Neural cell (in vitro differentiated cells): ENCODE data around the gene CAMK2B. TPM values are rescaled to one million over a fixed set of nuclear protein-coding genes. Genes with fewer than 3 reads are reported as not detected.

ENCODE experiments used
- H2AFZ ChIP-seq: fragments of 200-600, 300-800 bp; sonication (generic), shearing (Covaris generic); 2 replicates; pipeline ENCODE4 v1.6.0; 2014; ENCODE audit warnings: low read depth, mild to moderate bottlenecking, antibody characterized with exemption, low read length, moderate library complexity
- H3F3A ChIP-seq: fragments of 200-600 bp; shearing (Covaris generic); 2 replicates; pipeline ENCODE4 v1.6.1; 2016; ENCODE audit warnings: mild to moderate bottlenecking, moderate library complexity, mixed read lengths, antibody characterized with exemption, low read length; ENCODE audit not compliant: insufficient read depth, poor library complexity, severe bottlenecking
- H3K27ac ChIP-seq: fragments of 200-600, 300-800 bp; sonication (generic), shearing (Covaris generic); 2 replicates; pipeline ENCODE4 v1.5.1; 2014; ENCODE audit warnings: mild to moderate bottlenecking, low read length, moderate library complexity
- H3K27me3 ChIP-seq: fragments of 300-800, 200-600 bp; sonication (generic), shearing (Covaris generic); 2 replicates; pipeline ENCODE4 v1.6.0; 2014; ENCODE audit warnings: mild to moderate bottlenecking, low read depth, low read length, moderate library complexity; ENCODE audit not compliant: insufficient read depth
- H3K36me3 ChIP-seq: fragments of 300-800, 200-600 bp; sonication (generic), shearing (Covaris generic); 2 replicates; pipeline ENCODE4 v1.5.1; 2014; ENCODE audit warnings: mild to moderate bottlenecking, antibody characterized with exemption, low read length, moderate library complexity; ENCODE audit not compliant: insufficient read depth
- H3K4me2 ChIP-seq: fragments of 300-800, 200-600 bp; sonication (generic), shearing (Covaris generic); 2 replicates; pipeline ENCODE4 v1.6.0; 2014; ENCODE audit warnings: mild to moderate bottlenecking, low read length
- H3K4me3 ChIP-seq: fragments of 300-800, 200-600 bp; sonication (generic), shearing (Covaris generic); 2 replicates; pipeline ENCODE4 v1.5.1; 2014; ENCODE audit warnings: mild to moderate bottlenecking, low read length, moderate library complexity
- H3K79me2 ChIP-seq: fragments of 200-600 bp; shearing (Covaris generic); replicated peaks from 2 replicates; pipeline ENCODE4 v1.6.0; 2014; ENCODE audit warnings: mild to moderate bottlenecking, low read length, moderate library complexity; ENCODE audit not compliant: insufficient read depth
- H3K9ac ChIP-seq: fragments of 300-800, 200-600 bp; sonication (generic), shearing (Covaris generic); 2 replicates; pipeline ENCODE4 v1.6.1; 2016; ENCODE audit warnings: mild to moderate bottlenecking, low read length, mixed read lengths
- H3K9me2 ChIP-seq: fragments of 200-600 bp; shearing (Covaris generic); 2 replicates; pipeline ENCODE4 v1.6.1; 2016; ENCODE audit warnings: mild to moderate bottlenecking, low read length, mixed read lengths; ENCODE audit not compliant: insufficient read depth
- H3K9me3 ChIP-seq: fragments of 200-600, 300-800 bp; sonication (generic), shearing (Covaris generic); 2 replicates; pipeline ENCODE4 v1.6.1; 2016; ENCODE audit warnings: mild to moderate bottlenecking, mixed run types, low read length, moderate library complexity, mixed read lengths
- H4K20me1 ChIP-seq: fragments of 200-600 bp; shearing (Covaris generic); 2 replicates; pipeline ENCODE4 v1.6.1; 2016; ENCODE audit warnings: mild to moderate bottlenecking, mixed run types; ENCODE audit not compliant: insufficient read depth
- EP300 ChIP-seq: fragments of 450-650 bp; conservative IDR thresholded peaks from 2 replicates; pipeline ENCODE4 v1.6.1; 2014; ENCODE audit warnings: antibody characterized with exemption, mild to moderate bottlenecking, moderate library complexity; ENCODE audit not compliant: poor library complexity, severe bottlenecking
- EZH2 ChIP-seq: fragments of 200-600, 300-800 bp; shearing (Covaris generic), sonication (generic); IDR thresholded peaks from 2 replicates; pipeline ENCODE4 v1.6.1; 2014; ENCODE audit warnings: antibody characterized with exemption, low read length, borderline replicate concordance, mild to moderate bottlenecking; ENCODE audit not compliant: insufficient read depth, poor library complexity, severe bottlenecking
- MXI1 ChIP-seq: fragments of 450-650 bp; conservative IDR thresholded peaks from 2 replicates; pipeline ENCODE4 v1.6.1; 2014; ENCODE audit warnings: antibody characterized with exemption, mild to moderate bottlenecking; ENCODE audit not compliant: poor library complexity, severe bottlenecking
- POLR2AphosphoS5 ChIP-seq: IDR thresholded peaks from 2 replicates; pipeline ENCODE4 v1.6.1; 2012
- RAD21 ChIP-seq: fragments of 450-650 bp; conservative IDR thresholded peaks from 2 replicates; pipeline ENCODE4 v1.6.1; 2014; ENCODE audit warnings: antibody characterized with exemption, mild to moderate bottlenecking, moderate library complexity
- SMC3 ChIP-seq: fragments of 450-650 bp; conservative IDR thresholded peaks from 2 replicates; pipeline ENCODE4 v1.6.1; 2014; ENCODE audit warnings: antibody characterized with exemption, mild to moderate bottlenecking, moderate library complexity; ENCODE audit not compliant: poor library complexity
- TAF1 ChIP-seq: IDR thresholded peaks from 2 replicates; pipeline ENCODE4 v1.6.1; 2012; ENCODE audit warnings: low read depth
- polyA plus RNA-seq: library from polyadenylated mRNA; depleted of rRNA; stranded (reverse); fragments of >200 nt; gene quantifications from 2 replicates; pipeline ENCODE4 v1.2.3, GENCODE V29; 2014
- TF ChIP-seq, protein P1 (sequence below): fragments of 450-650 bp; IDR thresholded peaks from 2 replicates; pipeline ENCODE4 v1.5.1; 2014; ENCODE audit warnings: antibody characterized with exemption, mild to moderate bottlenecking, moderate library complexity; ENCODE audit not compliant: poor library complexity, severe bottlenecking
- TF ChIP-seq, protein P2 (sequence below): IDR thresholded peaks from 2 replicates; pipeline ENCODE4 v1.6.1; 2012; ENCODE audit warnings: borderline replicate concordance

Gene CAMK2B
- polyA plus RNA-seq, 1 donor from 2014 or later: 67.3 TPM

DNA sequence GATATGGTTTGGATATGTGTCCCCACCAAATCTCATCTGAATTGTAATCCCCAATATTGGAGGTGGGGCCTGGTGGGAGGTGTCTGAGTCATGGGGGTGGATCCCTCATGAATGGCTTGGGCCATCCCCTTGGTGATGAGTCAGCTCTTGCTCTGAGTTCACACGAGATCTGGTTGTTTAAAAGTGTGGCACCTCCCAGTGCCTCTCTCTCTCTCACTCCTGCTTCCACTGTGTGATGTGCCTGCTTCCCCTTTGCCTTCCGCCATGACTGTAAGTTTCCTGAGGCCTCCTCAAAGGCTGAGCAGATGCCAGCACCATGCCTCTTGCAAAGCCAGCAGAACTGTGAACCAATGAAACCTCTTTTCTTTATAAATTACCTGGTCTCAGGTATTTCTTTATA lies 131.3 kb downstream of the CAMK2B start:
- Histone ChIP-seq H3K27me3 (no peaks in the 10 kb centered on the region), H3F3A (no peaks in the 10 kb centered on the region), H2AFZ (no peak overlapping the region), H3K9me3 (no peaks in the 10 kb centered on the region), H3K79me2 (no peaks in the 10 kb centered on the region), H3K27ac (no peak overlapping the region), H3K9me2 (no peaks in the 10 kb centered on the region), H3K4me3 (no peak overlapping the region), H3K4me2 (no peak overlapping the region), H3K36me3 (no peaks in the 10 kb centered on the region), H4K20me1 (no peaks in the 10 kb centered on the region), H3K9ac (no peak overlapping the region)
- TF ChIP-seq SMC3: no peak
- no peak for TF ChIP-seq EZH2
- TF ChIP-seq, protein P1, sequence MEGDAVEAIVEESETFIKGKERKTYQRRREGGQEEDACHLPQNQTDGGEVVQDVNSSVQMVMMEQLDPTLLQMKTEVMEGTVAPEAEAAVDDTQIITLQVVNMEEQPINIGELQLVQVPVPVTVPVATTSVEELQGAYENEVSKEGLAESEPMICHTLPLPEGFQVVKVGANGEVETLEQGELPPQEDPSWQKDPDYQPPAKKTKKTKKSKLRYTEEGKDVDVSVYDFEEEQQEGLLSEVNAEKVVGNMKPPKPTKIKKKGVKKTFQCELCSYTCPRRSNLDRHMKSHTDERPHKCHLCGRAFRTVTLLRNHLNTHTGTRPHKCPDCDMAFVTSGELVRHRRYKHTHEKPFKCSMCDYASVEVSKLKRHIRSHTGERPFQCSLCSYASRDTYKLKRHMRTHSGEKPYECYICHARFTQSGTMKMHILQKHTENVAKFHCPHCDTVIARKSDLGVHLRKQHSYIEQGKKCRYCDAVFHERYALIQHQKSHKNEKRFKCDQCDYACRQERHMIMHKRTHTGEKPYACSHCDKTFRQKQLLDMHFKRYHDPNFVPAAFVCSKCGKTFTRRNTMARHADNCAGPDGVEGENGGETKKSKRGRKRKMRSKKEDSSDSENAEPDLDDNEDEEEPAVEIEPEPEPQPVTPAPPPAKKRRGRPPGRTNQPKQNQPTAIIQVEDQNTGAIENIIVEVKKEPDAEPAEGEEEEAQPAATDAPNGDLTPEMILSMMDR: no peak
- no peak for TF ChIP-seq EP300
- TF ChIP-seq TAF1: no peak
- no peak for TF ChIP-seq RAD21
- no peak for TF ChIP-seq MXI1
- TF ChIP-seq, protein P2, sequence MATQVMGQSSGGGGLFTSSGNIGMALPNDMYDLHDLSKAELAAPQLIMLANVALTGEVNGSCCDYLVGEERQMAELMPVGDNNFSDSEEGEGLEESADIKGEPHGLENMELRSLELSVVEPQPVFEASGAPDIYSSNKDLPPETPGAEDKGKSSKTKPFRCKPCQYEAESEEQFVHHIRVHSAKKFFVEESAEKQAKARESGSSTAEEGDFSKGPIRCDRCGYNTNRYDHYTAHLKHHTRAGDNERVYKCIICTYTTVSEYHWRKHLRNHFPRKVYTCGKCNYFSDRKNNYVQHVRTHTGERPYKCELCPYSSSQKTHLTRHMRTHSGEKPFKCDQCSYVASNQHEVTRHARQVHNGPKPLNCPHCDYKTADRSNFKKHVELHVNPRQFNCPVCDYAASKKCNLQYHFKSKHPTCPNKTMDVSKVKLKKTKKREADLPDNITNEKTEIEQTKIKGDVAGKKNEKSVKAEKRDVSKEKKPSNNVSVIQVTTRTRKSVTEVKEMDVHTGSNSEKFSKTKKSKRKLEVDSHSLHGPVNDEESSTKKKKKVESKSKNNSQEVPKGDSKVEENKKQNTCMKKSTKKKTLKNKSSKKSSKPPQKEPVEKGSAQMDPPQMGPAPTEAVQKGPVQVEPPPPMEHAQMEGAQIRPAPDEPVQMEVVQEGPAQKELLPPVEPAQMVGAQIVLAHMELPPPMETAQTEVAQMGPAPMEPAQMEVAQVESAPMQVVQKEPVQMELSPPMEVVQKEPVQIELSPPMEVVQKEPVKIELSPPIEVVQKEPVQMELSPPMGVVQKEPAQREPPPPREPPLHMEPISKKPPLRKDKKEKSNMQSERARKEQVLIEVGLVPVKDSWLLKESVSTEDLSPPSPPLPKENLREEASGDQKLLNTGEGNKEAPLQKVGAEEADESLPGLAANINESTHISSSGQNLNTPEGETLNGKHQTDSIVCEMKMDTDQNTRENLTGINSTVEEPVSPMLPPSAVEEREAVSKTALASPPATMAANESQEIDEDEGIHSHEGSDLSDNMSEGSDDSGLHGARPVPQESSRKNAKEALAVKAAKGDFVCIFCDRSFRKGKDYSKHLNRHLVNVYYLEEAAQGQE: no peak
- no peak for TF ChIP-seq POLR2AphosphoS5

DNA sequence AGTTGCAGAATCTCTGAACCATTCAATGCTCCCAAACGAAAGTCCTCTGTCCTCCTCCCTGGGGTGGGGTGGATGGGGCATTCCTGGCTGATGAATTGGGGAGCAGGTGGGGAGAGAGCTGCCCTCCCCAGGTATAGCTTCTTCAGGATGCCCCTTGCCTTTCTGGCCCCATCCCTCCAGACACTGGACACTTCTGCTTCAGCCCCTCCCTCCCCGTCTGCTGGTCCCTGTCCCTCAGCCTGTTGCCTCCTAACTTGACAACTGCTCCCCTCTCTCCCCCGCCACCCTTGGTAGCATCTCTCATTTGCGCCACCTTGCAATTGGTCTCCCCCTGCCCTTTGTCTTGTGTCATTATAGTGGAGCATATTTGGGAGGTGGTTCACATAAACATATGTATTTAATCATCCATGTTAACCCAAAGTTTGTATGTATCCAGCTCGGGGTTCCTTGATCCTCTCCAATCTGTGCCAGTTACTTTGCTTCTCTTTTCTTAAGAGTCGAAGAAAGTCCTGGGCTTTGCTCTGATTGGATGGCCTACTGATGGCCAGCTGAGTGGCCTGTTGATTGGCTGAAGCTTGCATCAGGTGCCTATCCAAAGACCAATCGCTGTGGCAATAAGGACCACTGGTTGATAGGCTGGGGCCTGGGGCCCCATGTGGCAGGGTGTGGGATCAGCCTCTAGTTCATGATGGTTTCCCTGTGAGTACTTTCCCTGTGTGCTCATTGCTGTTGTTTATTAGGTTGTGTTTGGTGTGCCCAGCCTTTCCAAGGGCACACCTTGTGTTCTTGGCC lies 132.2 kb downstream of the CAMK2B start:
- Histone ChIP-seq H3K4me3 (no peak overlapping the region), H3K4me2 (no peak overlapping the region), H3K27me3 (no peaks in the 10 kb centered on the region), H3K9ac (no peak overlapping the region), H3K27ac (no peak overlapping the region), H3F3A (no peaks in the 10 kb centered on the region), H3K36me3 (no peaks in the 10 kb centered on the region), H2AFZ (no peak overlapping the region), H3K9me3 (no peaks in the 10 kb centered on the region), H3K9me2 (no peaks in the 10 kb centered on the region), H4K20me1 (no peaks in the 10 kb centered on the region), H3K79me2 (no peaks in the 10 kb centered on the region)
- no peak for TF ChIP-seq SMC3
- no peak for TF ChIP-seq EZH2
- TF ChIP-seq, protein P1: no peak
- no peak for TF ChIP-seq EP300
- TF ChIP-seq, protein P2: no peak
- no peak for TF ChIP-seq TAF1
- no peak for TF ChIP-seq MXI1
- no peak for TF ChIP-seq RAD21
